Measurements from ENCODE around the gene CRYGN.

The CRYGN gene

DNA sequence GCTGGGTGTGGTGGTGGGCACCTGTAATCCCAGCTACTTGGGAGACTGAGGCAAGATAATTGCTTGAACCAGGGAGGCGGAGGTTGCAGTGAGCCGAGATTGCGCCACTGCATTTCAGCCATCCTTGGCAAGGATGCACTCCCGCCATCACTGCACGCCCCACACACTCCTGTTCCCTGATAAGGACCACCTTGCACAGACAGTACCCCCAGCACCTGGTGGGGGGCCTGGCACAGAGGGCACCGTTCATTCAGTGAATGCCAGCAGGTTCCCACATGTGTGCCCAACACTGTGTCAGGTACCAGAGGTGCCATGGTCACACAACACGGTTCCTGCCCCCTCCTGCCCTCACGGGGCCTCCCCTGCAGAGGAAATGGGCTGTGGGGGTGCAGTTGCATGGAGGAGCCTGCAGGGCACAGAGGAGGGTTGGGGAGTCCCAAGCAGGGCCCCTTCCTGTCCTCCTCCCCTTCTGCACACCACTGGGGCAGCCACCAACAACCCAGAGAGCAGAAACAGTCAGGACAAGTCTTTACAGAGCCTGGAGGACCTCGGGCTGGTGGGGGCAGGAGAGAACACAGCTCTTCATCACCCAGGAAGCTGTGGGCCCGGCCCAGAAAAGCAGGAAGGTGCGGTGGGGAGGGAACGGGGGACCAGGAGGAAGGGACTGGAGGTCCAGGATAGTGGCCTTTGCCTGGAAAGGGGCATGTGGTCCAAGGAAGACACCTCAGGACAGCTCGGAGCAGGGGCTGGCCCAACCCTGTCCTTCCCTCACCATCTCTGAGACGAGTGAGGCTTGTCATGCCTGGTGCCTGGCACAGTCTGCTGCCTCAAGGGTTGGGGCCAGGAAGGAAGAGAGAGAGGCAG lies 7.1 kb downstream of the CRYGN start:
- peak; percentile 42 for DNase-seq (ENCODE audit: extremely low read depth, insufficient read length)
- TF ChIP-seq, protein P1, sequence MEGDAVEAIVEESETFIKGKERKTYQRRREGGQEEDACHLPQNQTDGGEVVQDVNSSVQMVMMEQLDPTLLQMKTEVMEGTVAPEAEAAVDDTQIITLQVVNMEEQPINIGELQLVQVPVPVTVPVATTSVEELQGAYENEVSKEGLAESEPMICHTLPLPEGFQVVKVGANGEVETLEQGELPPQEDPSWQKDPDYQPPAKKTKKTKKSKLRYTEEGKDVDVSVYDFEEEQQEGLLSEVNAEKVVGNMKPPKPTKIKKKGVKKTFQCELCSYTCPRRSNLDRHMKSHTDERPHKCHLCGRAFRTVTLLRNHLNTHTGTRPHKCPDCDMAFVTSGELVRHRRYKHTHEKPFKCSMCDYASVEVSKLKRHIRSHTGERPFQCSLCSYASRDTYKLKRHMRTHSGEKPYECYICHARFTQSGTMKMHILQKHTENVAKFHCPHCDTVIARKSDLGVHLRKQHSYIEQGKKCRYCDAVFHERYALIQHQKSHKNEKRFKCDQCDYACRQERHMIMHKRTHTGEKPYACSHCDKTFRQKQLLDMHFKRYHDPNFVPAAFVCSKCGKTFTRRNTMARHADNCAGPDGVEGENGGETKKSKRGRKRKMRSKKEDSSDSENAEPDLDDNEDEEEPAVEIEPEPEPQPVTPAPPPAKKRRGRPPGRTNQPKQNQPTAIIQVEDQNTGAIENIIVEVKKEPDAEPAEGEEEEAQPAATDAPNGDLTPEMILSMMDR (IDR thresholded peaks at IDR 0.05; ENCODE audit: insufficient read depth, low read length, poor library complexity, severe bottlenecking), result peak; percentile 52

DNA sequence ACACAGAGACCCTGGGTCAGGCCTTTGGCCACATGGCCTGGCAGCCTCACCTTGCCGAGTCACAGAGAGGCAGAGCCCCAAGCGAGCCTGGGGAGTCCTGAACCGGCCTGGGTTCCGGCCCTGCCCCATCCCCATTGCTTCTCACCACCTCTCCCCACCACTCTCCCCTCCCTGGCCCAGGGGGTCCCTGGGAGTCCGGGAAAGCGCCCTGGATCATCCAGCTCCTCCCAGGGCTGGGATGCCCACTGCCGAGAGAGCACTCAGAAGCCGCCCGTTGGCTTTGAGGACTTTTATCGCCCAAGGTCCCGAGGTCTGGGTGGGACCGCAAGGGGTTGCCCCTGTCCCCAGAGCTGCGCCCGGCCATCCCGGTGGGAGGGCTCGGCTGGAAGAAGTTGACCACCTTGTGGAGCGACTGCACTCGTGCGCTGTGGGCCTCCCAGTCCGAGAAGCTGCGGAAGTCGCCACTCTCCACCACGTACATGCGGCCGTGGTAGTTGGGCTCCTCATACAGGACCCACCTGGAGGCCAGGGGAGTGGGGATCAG lies 8.1 kb downstream of the CRYGN start:
- Histone ChIP-seq H3K27me3 (replicated peaks; ENCODE audit: control insufficient read depth, insufficient read depth, low read length) (no peaks in the 10 kb centered on the region), H3K36me3 (ENCODE audit: control insufficient read depth, insufficient read depth, low read length) (no peaks in the 10 kb centered on the region), H3K4me3 (replicated peaks; ENCODE audit: low read depth, low read length) (no peak overlapping the region)
- TF ChIP-seq, protein P1 (IDR thresholded peaks at IDR 0.05; ENCODE audit: insufficient read depth, low read length, poor library complexity, severe bottlenecking), result no peak
- no peak for DNase-seq (ENCODE audit: extremely low read depth, insufficient read length)

More for the DNA sequence above, 7.1 kb downstream of the CRYGN start:
- Histone ChIP-seq H3K36me3 (ENCODE audit: control insufficient read depth, insufficient read depth, low read length) (no peaks in the 10 kb centered on the region), H3K4me3 (replicated peaks; ENCODE audit: low read depth, low read length) (no peak overlapping the region), H3K27me3 (replicated peaks; ENCODE audit: control insufficient read depth, insufficient read depth, low read length) (no peaks in the 10 kb centered on the region)

DNA sequence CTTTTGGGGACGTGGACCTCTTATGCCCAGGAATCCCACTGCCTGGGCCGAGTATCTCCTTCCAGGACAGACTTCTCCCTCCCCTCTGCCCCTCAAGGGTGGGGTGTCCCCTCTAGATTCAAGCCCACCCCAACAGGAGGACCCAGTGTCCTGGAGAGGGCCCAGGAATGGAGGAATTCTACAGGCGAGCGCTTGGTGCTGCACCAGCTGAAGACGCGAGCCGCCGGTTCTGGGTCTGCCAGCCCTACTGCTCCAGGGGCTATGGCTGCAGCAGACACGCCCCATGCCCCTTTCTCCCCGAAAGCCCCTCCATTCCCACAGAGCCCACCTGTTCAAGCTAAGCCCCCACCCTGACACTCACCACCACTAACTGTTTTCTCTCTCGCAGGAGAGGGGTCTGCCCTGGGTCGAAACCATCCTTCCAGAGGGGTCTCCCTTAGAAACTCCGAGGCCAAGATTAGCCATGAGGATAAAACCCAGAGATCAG lies 8.6 kb downstream of the CRYGN start:
- TF ChIP-seq, protein P1 (IDR thresholded peaks at IDR 0.05; ENCODE audit: insufficient read depth, low read length, poor library complexity, severe bottlenecking), result no peak
- Histone ChIP-seq H3K27me3 (replicated peaks; ENCODE audit: control insufficient read depth, insufficient read depth, low read length) (no peaks in the 10 kb centered on the region), H3K4me3 (replicated peaks; ENCODE audit: low read depth, low read length) (no peak overlapping the region), H3K36me3 (ENCODE audit: control insufficient read depth, insufficient read depth, low read length) (no peaks in the 10 kb centered on the region)
- DNase-seq (ENCODE audit: extremely low read depth, insufficient read length), result no peak

DNA sequence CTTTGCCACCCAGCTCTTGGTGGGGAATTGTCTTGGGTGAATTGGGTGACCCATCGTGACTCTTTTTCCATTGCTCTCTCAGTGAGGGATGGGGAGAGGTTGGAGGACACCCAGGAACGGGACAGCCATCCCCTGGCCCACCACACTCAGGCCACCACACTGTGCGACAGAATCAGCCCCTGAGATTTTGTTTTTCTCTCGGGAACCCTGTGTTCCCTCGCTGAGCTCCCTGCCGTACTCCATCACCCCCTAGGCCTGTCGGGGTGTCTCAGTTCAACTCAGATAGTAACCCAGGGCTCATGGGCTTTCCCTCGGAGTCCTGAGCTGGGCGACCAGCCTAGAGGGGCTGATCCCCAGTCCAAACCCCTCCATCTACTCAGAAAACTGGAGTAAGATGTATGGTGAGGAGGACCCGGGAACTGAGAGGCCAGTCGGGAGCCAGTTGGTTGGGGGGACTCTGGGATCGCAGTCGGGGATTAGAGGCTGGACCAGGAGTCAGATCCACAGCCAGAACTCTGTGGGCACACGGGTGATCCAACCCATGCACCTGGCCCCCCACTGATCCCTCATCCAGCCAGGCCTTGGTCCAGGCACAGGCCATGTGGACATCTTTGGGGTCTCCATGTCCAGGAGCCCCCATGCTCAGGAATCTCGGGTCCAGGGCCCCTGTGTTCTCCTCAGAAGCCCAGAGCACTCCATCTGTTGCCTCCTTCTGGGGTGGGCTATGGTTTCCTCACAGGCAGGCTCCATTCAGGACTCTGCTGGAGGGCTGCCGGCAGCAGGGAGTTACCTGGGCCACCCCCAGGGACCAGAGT lies 9.3 kb downstream of the CRYGN start:
- Histone ChIP-seq H3K27me3 (replicated peaks; ENCODE audit: control insufficient read depth, insufficient read depth, low read length) (no peaks in the 10 kb centered on the region), H3K4me3 (replicated peaks; ENCODE audit: low read depth, low read length) (no peak overlapping the region), H3K36me3 (ENCODE audit: control insufficient read depth, insufficient read depth, low read length) (no peaks in the 10 kb centered on the region)
- DNase-seq (ENCODE audit: extremely low read depth, insufficient read length), result no peak
- TF ChIP-seq, protein P1 (IDR thresholded peaks at IDR 0.05; ENCODE audit: insufficient read depth, low read length, poor library complexity, severe bottlenecking), result no peak

DNA sequence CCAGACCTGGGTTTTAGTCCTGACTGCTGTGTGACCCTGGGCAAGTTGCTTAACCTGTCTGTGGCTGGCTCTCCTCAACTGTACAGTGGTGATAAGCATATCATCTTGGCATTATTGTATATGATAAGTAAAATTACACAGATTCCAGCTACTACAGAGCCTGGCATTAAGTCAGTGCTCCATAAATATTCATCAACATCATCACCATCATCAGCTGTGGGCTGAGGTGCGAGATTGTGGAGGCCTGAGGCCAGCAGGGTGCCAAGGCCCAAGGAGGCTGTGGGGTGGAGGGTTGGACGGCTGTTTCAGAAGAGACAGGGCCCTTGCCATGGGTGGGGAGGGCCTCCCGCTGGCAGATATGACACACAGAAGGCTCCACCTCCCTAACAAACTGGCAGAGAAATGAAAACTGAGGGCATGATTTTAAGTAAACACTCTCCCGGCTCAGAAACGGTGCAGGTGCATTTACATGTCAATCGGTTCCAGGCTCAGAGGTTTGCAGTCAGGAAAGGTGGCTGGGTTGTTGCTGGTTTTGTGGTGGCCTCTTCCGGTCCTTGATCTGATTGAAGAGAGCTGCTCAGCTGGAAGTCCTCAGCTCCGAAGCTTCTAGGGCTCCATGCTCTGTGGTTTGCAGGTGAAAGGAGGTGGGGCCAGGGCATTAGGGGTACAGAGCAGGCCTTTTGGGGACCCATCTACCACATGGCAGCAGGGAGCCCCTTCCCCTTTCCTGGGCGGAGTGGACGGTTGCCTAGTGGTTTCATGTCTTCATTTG lies 10.2 kb downstream of the CRYGN start:
- TF ChIP-seq, protein P1 (IDR thresholded peaks at IDR 0.05; ENCODE audit: insufficient read depth, low read length, poor library complexity, severe bottlenecking), result no peak
- Histone ChIP-seq H3K36me3 (ENCODE audit: control insufficient read depth, insufficient read depth, low read length) (no peaks in the 10 kb centered on the region), H3K27me3 (replicated peaks; ENCODE audit: control insufficient read depth, insufficient read depth, low read length) (no peaks in the 10 kb centered on the region), H3K4me3 (replicated peaks; ENCODE audit: low read depth, low read length) (no peak overlapping the region)
- DNase-seq (ENCODE audit: extremely low read depth, insufficient read length), result no peak

All from GM06990 (cell line).